ENCODE data around the gene MEIS2. TPM values are rescaled to one million over a fixed set of nuclear protein-coding genes. Genes with fewer than 3 reads are reported as not detected.

The MEIS2 gene
- polyA plus RNA-seq, 1 donor from 2014 or later = 825 TPM

GRCh38 chr15:36977659-36978058 is 122.7 kb downstream of the MEIS2 start:
- Histone ChIP-seq H2AFZ (ENCODE audit: low read depth, low read length) (no peak overlapping the region), H3K9me3 (ENCODE audit: low read length) (no peaks in the 10 kb centered on the region), H3K27ac (ENCODE audit: low read length) (no peak overlapping the region), H3K27me3 (ENCODE audit: insufficient read depth, low read depth, low read length) (no peaks in the 10 kb centered on the region), H3K4me3 (ENCODE audit: low read length) (no peak overlapping the region), H3K9ac (ENCODE audit: low read length) (no peak overlapping the region), H3K79me2 (replicated peaks; ENCODE audit: insufficient read depth, low read length) (peaks cover 36% of the 10 kb centered on the region), H3F3A (ENCODE audit: insufficient read depth, low read length, poor library complexity, severe bottlenecking) (peaks cover 6% of the 10 kb centered on the region), H3K9me2 (ENCODE audit: insufficient read depth, low read length) (no peaks in the 10 kb centered on the region), H3K4me2 (ENCODE audit: low read length) (no peak overlapping the region), H3K36me3 (ENCODE audit: insufficient read depth, low read length) (peaks cover 8% of the 10 kb centered on the region), H4K20me1 (ENCODE audit: insufficient read depth) (peaks cover 10% of the 10 kb centered on the region)
- no peak for TF ChIP-seq SMC3 (conservative IDR thresholded peaks at IDR 0.05; ENCODE audit: poor library complexity)
- no peak for TF ChIP-seq RAD21 (conservative IDR thresholded peaks at IDR 0.05)
- TF ChIP-seq MXI1 (conservative IDR thresholded peaks at IDR 0.05; ENCODE audit: poor library complexity, severe bottlenecking) = no peak
- TF ChIP-seq POLR2AphosphoS5 (IDR thresholded peaks at IDR 0.05) = no peak
- no peak for TF ChIP-seq CTCF (IDR thresholded peaks at IDR 0.05; ENCODE audit: poor library complexity, severe bottlenecking)
- TF ChIP-seq TAF1 (IDR thresholded peaks at IDR 0.05; ENCODE audit: low read depth) = no peak
- no peak for TF ChIP-seq REST (IDR thresholded peaks at IDR 0.05; ENCODE audit: borderline replicate concordance)
- no peak for TF ChIP-seq EZH2 (IDR thresholded peaks at IDR 0.05; ENCODE audit: borderline replicate concordance, insufficient read depth, low read length, poor library complexity, severe bottlenecking)
- TF ChIP-seq EP300 (conservative IDR thresholded peaks at IDR 0.05; ENCODE audit: poor library complexity, severe bottlenecking) = no peak

- H3K4me2 ChIP-seq (ENCODE audit: low read length) = no peak overlapping the region
These were observed 127.6 kb downstream of the MEIS2 start for GRCh38 chr15:36972704-36973103.

More at GRCh38 chr15:36972704-36973103, 127.6 kb downstream of the MEIS2 start:
- H3F3A ChIP-seq (ENCODE audit: insufficient read depth, low read length, poor library complexity, severe bottlenecking) = peaks cover 2% of the 10 kb centered on the region
- H4K20me1 ChIP-seq (ENCODE audit: insufficient read depth) = peaks cover 43% of the 10 kb centered on the region
- no peaks in the 10 kb centered on the region for H3K9me2 ChIP-seq (ENCODE audit: insufficient read depth, low read length)
- no peak overlapping the region for H3K4me3 ChIP-seq (ENCODE audit: low read length)
- no peak overlapping the region for H3K9ac ChIP-seq (ENCODE audit: low read length)
- peaks cover 2% of the 10 kb centered on the region for H3K36me3 ChIP-seq (ENCODE audit: insufficient read depth, low read length)
- no peaks in the 10 kb centered on the region for H3K27me3 ChIP-seq (ENCODE audit: insufficient read depth, low read depth, low read length)
- no peak overlapping the region for H2AFZ ChIP-seq (ENCODE audit: low read depth, low read length)
- H3K79me2 ChIP-seq (replicated peaks; ENCODE audit: insufficient read depth, low read length) = peaks cover 47% of the 10 kb centered on the region
- no peak overlapping the region for H3K27ac ChIP-seq (ENCODE audit: low read length)
- no peaks in the 10 kb centered on the region for H3K9me3 ChIP-seq (ENCODE audit: low read length)
- no peak for TF ChIP-seq RAD21 (conservative IDR thresholded peaks at IDR 0.05)
- no peak for TF ChIP-seq SMC3 (conservative IDR thresholded peaks at IDR 0.05; ENCODE audit: poor library complexity)
- TF ChIP-seq MXI1 (conservative IDR thresholded peaks at IDR 0.05; ENCODE audit: poor library complexity, severe bottlenecking) = no peak
- TF ChIP-seq EP300 (conservative IDR thresholded peaks at IDR 0.05; ENCODE audit: poor library complexity, severe bottlenecking) = no peak
- no peak for TF ChIP-seq POLR2AphosphoS5 (IDR thresholded peaks at IDR 0.05)
- no peak for TF ChIP-seq TAF1 (IDR thresholded peaks at IDR 0.05; ENCODE audit: low read depth)
- TF ChIP-seq REST (IDR thresholded peaks at IDR 0.05; ENCODE audit: borderline replicate concordance) = no peak
